ENCODE data around the gene HHAT.

HHAT gene

GRCh38 chr1:210540288-210540687, 211.6 kb downstream of the HHAT start:
- TF ChIP-seq CTCF (IDR thresholded peaks at IDR 0.05; ENCODE audit: insufficient read depth, low read length, missing control alignments), result no peak
- CTCF ChIA-PET, result interaction anchor here (1.0 to 1.3 kb wide), 2 partner anchors 28 to 594 kb away, joined by 3 to 4 read pairs; partner anchors contain the start of gene KCNH1
- H3K4me3 ChIP-seq (ENCODE audit: low read depth, low read length), result no peak overlapping the region
- POLR2A ChIA-PET, result no interaction called here
- no peak for DNase-seq (ENCODE audit: low read depth, low spot score)

- ChIA-PET CTCF (interaction anchor here (1.3 kb wide), 1 partner anchor 592 kb away, joined by 4 read pairs; the partner anchor contains the start of gene KCNH1), POLR2A (no interaction called here)
- no peak overlapping the region for H3K4me3 ChIP-seq (ENCODE audit: low read depth, low read length)
- no peak for TF ChIP-seq CTCF (IDR thresholded peaks at IDR 0.05; ENCODE audit: insufficient read depth, low read length, missing control alignments)
- DNase-seq (ENCODE audit: low read depth, low spot score), result no peak
These were observed 213.1 kb downstream of the HHAT start for GRCh38 chr1:210541680-210542358.

- POLR2A ChIA-PET, result no interaction called here
- CTCF ChIA-PET, result interaction anchor here (0.7 kb wide), 1 partner anchor 13 kb away, joined by 3 read pairs; no protein-coding TSS in a partner anchor
- no peak for DNase-seq (ENCODE audit: low read depth, low spot score)
- no peak overlapping the region for H3K4me3 ChIP-seq (ENCODE audit: low read depth, low read length)
- TF ChIP-seq CTCF (IDR thresholded peaks at IDR 0.05; ENCODE audit: insufficient read depth, low read length, missing control alignments), result no peak
These were observed 223.2 kb downstream of the HHAT start for GRCh38 chr1:210551899-210552298.

GRCh38 chr1:210553711-210554110, 225.0 kb downstream of the HHAT start:
- ChIA-PET POLR2A (no interaction called here), CTCF (interaction anchor here (1.5 kb wide), 1 partner anchor 12 kb away, joined by 3 read pairs; no protein-coding TSS in a partner anchor)

GRCh38 chr1:210554382-210554781, 225.7 kb downstream of the HHAT start:
- no peak for DNase-seq (ENCODE audit: low read depth, low spot score)
- TF ChIP-seq CTCF (IDR thresholded peaks at IDR 0.05; ENCODE audit: insufficient read depth, low read length, missing control alignments), result no peak
- POLR2A ChIA-PET, result no interaction called here
- CTCF ChIA-PET, result interaction anchor here (1.5 kb wide), 1 partner anchor 11 kb away, joined by 3 read pairs; no protein-coding TSS in a partner anchor
- no peak overlapping the region for H3K4me3 ChIP-seq (ENCODE audit: low read depth, low read length)

More at GRCh38 chr1:210553711-210554110, 225.0 kb downstream of the HHAT start:
- no peak overlapping the region for H3K4me3 ChIP-seq (ENCODE audit: low read depth, low read length)
- DNase-seq (ENCODE audit: low read depth, low spot score), result no peak
- TF ChIP-seq CTCF (IDR thresholded peaks at IDR 0.05; ENCODE audit: insufficient read depth, low read length, missing control alignments), result no peak

- ChIA-PET POLR2A (no interaction called here), CTCF (no interaction called here)
- DNase-seq (ENCODE audit: low read depth, low spot score), result no peak
- no peak overlapping the region for H3K4me3 ChIP-seq (ENCODE audit: low read depth, low read length)
- no peak for TF ChIP-seq CTCF (IDR thresholded peaks at IDR 0.05; ENCODE audit: insufficient read depth, low read length, missing control alignments)
These were observed 227.8 kb downstream of the HHAT start for GRCh38 chr1:210556475-210556874.

All from AG04449 (cell line).